Measurements from ENCODE around the gene NFIB. TPM values are rescaled to one million over a fixed set of nuclear protein-coding genes. Genes with fewer than 3 reads are reported as not detected.

NFIB gene
- total and polyA plus RNA-seq, 2 of the 8 experiments (the other 6 are each of a cell fraction or from before 2014, with no cell fraction given), result 2.6 to 13.1 TPM

DNA sequence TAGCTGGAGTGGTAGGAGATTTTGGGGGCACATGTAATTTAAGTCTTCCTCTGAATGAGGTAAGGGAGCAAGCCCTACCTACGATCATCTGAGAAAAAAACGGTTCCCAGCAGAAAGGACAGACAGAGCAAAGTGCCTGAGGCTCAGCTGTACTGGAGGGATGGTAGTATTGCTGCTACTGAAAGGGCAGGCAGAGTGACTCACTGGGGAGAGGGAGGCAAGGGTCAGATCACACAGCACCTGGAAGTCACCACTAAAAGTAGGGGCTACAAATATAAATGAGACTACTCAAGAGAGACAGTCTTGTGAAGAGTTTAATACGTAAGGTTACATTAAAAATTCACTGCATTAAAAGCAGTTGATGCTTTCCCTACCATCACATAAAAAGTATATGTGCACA is 75.9 kb downstream of the NFIB start (continued):
- TF ChIP-seq, protein P1, sequence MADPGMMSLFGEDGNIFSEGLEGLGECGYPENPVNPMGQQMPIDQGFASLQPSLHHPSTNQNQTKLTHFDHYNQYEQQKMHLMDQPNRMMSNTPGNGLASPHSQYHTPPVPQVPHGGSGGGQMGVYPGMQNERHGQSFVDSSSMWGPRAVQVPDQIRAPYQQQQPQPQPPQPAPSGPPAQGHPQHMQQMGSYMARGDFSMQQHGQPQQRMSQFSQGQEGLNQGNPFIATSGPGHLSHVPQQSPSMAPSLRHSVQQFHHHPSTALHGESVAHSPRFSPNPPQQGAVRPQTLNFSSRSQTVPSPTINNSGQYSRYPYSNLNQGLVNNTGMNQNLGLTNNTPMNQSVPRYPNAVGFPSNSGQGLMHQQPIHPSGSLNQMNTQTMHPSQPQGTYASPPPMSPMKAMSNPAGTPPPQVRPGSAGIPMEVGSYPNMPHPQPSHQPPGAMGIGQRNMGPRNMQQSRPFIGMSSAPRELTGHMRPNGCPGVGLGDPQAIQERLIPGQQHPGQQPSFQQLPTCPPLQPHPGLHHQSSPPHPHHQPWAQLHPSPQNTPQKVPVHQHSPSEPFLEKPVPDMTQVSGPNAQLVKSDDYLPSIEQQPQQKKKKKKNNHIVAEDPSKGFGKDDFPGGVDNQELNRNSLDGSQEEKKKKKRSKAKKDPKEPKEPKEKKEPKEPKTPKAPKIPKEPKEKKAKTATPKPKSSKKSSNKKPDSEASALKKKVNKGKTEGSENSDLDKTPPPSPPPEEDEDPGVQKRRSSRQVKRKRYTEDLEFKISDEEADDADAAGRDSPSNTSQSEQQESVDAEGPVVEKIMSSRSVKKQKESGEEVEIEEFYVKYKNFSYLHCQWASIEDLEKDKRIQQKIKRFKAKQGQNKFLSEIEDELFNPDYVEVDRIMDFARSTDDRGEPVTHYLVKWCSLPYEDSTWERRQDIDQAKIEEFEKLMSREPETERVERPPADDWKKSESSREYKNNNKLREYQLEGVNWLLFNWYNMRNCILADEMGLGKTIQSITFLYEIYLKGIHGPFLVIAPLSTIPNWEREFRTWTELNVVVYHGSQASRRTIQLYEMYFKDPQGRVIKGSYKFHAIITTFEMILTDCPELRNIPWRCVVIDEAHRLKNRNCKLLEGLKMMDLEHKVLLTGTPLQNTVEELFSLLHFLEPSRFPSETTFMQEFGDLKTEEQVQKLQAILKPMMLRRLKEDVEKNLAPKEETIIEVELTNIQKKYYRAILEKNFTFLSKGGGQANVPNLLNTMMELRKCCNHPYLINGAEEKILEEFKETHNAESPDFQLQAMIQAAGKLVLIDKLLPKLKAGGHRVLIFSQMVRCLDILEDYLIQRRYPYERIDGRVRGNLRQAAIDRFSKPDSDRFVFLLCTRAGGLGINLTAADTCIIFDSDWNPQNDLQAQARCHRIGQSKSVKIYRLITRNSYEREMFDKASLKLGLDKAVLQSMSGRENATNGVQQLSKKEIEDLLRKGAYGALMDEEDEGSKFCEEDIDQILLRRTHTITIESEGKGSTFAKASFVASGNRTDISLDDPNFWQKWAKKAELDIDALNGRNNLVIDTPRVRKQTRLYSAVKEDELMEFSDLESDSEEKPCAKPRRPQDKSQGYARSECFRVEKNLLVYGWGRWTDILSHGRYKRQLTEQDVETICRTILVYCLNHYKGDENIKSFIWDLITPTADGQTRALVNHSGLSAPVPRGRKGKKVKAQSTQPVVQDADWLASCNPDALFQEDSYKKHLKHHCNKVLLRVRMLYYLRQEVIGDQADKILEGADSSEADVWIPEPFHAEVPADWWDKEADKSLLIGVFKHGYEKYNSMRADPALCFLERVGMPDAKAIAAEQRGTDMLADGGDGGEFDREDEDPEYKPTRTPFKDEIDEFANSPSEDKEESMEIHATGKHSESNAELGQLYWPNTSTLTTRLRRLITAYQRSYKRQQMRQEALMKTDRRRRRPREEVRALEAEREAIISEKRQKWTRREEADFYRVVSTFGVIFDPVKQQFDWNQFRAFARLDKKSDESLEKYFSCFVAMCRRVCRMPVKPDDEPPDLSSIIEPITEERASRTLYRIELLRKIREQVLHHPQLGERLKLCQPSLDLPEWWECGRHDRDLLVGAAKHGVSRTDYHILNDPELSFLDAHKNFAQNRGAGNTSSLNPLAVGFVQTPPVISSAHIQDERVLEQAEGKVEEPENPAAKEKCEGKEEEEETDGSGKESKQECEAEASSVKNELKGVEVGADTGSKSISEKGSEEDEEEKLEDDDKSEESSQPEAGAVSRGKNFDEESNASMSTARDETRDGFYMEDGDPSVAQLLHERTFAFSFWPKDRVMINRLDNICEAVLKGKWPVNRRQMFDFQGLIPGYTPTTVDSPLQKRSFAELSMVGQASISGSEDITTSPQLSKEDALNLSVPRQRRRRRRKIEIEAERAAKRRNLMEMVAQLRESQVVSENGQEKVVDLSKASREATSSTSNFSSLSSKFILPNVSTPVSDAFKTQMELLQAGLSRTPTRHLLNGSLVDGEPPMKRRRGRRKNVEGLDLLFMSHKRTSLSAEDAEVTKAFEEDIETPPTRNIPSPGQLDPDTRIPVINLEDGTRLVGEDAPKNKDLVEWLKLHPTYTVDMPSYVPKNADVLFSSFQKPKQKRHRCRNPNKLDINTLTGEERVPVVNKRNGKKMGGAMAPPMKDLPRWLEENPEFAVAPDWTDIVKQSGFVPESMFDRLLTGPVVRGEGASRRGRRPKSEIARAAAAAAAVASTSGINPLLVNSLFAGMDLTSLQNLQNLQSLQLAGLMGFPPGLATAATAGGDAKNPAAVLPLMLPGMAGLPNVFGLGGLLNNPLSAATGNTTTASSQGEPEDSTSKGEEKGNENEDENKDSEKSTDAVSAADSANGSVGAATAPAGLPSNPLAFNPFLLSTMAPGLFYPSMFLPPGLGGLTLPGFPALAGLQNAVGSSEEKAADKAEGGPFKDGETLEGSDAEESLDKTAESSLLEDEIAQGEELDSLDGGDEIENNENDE (IDR thresholded peaks at IDR 0.05; ENCODE audit: insufficient replicate concordance, low read length), result no peak
- TF ChIP-seq HDAC6 (IDR thresholded peaks at IDR 0.05; ENCODE audit: low read depth, low read length), result no peak
- no peak for TF ChIP-seq GTF2F1 (IDR thresholded peaks at IDR 0.05; ENCODE audit: borderline replicate concordance, low read depth, low read length)
- TF ChIP-seq NRF1 (IDR thresholded peaks at IDR 0.05; ENCODE audit: low read depth, low read length), result no peak
- TF ChIP-seq TAF1 (IDR thresholded peaks at IDR 0.05; ENCODE audit: low read depth, low read length), result no peak
- TF ChIP-seq SP4 (IDR thresholded peaks at IDR 0.05; ENCODE audit: low read length), result no peak
- no peak for TF ChIP-seq SIX5 (IDR thresholded peaks at IDR 0.05; ENCODE audit: low read depth, low read length)
- TF ChIP-seq POU5F1 (IDR thresholded peaks at IDR 0.05; ENCODE audit: low read depth, low read length), result no peak
